NCI-H774 (cell line): ENCODE data around the gene MCC.

Experiments used
- DNase-seq: peaks from one replicate; lab custom pipeline; 2025; lab: John Stamatoyannopoulos, UW

MCC gene

DNA sequence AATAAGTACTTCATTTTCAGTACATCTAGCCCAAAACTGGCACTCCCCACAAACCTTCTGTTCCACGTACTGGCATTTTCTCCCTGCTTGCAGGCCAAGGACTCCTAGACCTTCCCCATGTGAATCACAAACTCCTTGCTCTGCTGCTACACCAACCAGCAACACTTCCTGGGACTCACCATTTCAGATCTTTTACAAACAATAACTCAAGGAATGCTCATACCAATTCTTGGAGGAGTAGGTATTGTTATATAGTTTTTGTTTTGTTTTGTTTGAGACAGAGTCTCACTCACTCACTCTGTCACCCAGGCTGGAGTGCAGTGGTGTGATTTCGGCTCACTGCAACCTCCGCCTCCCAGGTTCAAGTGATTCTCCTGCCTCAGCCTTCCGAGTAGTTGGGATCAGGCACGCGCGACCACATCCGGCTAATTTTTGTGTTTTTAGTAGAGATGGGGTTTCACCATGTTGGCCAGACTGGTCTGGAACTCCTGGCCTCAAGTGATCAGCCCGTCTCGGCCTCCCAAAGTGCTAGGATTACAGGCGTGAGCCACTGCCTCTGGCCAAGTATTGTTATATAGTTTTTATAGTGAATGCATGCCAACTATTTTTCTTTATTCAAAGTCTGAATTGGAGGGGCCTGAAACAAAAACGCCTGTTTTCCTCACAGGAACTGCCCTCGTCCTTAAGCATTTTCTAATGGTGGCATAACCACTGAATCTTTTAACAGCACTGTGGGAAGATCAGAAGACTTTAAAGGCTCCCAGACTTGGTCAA is 264.2 kb downstream of the MCC start:
- no peak for DNase-seq

DNA sequence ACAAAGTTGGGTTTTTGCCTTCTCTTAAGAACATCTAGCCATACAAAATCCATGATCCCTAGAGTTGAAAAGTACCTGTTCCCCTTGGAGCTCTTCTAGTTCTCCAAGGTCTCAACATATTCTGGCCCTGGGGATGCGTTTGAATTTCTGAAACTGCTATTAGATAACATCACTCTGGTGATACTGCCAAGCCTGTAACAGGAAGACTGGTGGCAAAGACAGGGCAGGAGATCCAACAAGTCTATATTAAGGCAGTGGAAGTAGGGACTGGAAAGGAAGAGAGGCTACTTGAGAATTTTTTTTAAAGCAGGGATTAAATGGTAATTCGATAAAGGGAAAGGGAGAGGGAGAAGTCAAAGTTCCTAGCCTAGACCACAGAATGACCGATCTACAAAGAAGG is 264.9 kb downstream of the MCC start:
- DNase-seq = no peak

DNA sequence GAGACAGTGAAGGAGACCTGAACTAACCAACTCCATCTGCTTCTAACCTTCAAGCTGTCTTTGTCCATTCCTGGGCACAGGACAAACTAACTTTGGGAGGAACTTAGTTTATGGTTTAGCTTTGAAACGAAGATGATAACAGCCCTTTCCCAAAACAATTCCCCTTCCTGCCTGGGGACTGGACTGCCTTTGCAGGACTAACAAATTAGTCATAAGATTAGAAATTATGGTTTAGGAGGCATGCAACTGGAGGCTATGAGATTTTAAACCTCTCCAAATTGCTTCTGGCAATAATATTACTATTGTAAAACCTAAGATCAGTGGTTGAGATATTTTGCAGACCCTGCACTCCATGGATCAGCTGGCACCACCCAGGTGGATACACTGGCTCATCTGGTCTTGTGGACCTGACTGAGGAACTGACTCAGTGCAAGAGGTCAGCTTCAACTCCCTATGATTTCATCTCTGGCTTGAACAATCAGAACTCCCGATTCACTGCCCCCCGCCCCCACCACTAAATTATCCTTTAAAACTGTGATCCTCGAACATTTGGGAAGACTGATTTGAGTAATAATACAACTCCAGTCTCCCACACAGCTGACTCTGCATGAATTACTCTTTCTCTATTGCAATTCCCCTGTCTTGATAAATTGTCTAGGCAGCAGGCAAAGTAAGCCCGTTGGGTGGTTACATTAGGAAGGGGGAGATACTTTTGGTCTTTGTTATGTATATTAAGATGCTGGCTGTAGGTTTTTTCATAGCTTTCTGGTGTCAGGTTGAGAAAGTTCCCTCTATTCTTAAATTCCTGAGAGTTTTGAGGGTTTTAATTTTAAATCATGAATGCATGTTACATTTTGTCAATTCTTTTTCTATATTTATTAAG is 266.7 kb downstream of the MCC start:
- no peak for DNase-seq

DNA sequence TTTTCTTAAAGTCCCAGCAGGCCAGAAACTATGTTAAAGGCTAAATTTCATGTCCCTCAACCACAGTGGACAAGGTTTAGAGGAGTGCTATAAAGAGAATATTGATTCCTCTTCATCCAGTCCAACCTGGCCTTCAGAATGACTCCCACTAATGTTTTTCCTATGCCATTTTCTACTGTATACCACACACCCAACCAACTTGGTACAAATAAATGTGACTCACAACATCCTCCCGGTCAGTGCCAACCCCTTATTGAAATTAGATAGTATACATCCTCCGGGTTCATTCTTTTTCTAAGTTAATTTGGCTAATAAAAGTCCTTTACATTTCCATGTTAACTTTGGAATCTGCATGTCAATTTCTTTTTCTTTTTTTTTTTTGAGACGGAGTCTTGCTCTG is 268.6 kb downstream of the MCC start:
- DNase-seq = no peak

GRCh38 chr5:113218906-113219517 is 269.2 kb downstream of the MCC start:
- DNase-seq = no peak

DNA sequence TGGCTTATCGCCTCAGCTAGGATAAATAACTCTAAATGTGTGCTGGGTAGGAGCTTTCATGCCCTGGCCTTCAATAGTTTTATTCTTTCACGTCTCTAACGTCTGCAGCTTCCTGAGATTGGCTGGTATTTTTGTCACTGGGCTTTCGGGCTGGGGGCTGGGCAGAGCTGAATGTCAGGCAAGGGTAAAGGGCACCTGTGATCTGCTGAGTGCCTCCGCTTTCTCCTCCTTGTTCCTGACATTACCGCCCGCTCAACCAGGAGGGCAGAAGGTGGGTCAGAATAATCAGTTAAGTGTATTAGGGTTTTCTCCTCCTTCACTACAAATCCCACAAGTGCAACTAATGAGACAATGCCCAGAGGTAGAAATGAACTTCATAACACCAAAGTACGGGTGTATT is 270.1 kb downstream of the MCC start:
- no peak for DNase-seq

DNA sequence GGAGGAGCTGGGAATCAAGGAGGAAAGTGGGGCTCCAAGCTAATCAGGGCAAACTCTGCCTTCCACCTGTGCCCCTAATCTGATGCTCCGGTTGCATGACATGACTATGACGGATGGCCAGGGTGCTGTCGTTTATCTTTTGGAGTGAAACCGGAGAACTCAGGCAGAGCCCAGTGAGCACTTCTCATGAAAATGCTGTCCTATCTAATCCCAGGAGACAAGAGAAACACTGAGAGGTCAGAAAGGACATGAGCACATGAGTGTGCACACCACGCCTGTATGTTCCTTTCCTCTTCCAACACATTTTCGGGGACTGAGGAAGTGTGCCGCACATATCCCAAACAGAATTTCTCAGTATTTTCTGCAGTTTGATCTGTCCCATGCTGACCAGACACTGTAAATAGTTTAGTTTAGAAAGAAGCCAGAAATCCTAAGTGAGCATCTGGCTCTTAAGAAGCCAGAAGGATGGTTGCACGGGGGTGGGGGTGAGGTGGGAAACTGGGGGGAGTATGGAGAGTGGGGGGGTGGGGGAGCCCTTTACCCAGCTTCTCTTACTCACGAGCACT is 270.6 kb downstream of the MCC start:
- DNase-seq = no peak

GRCh38 chr5:113216545-113216944 is 271.7 kb downstream of the MCC start:
- no peak for DNase-seq

- no peak for DNase-seq
Observed at GRCh38 chr5:113215401-113216060, 272.7 kb downstream of the MCC start.

GRCh38 chr5:113214606-113215323 is 273.5 kb downstream of the MCC start:
- no peak for DNase-seq

DNA sequence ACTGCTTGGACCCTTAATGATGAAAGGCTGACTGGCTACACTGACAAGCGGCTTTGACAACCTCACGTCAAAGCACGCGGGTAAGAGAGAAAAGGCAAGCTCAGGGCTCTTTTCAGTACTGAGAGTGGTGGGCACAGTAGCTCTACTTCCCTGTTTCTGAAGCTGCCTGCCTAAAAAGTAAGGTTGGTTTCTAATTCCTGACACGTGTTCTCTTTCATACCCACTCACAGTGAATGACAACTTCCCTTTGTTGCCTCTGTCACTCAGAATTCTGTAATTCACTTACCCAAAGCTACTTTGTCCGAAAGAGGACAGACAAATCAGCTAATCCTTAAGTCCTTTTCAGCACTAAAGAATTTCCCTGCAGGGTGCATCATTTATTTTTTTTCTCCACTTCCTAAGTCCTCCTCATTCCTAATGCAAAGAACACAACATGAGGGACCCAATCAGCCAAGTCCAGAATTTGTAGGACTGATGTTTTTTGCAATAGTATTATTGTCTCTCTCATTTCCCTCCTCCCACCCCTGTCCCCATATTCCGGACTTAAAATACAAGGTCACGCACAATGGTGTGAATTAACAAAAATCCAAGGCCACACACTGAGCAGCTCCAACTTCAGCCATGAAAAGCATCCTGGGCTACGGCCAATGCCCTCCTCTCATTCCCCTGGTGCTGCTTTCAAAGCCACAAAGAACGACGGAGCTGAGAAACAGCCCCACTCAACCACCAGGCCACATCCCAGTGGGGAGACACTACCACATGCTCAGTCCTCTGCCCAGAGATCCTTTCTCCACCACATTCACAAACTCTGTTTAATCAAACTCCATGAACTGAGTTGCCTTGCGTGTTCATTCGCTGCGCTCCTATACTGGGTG is 274.5 kb downstream of the MCC start:
- DNase-seq = no peak

- no peak for DNase-seq
Observed at GRCh38 chr5:113212244-113212920, 275.9 kb downstream of the MCC start.

- no peak for DNase-seq
Observed at GRCh38 chr5:113209498-113209897, 278.8 kb downstream of the MCC start.

DNA sequence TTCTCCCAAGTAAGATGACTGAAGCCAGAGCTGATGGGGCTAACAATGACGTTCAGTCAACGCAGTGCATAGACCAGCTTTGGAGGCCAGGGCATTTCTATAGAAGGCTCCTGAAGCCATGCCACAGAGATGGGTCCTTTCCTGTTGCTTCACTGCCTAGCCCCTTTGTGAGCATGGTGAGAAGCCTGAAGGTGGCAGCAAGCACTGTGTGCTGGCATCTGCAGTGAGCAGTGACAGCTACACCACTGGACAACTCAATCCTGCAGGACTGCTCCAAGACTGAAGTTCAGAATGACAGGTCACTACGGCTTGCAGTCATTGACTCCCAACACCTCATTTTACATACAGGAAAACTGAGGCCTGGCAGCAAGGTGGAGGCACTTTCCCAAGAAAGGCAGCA is 282.4 kb downstream of the MCC start:
- no peak for DNase-seq

DNA sequence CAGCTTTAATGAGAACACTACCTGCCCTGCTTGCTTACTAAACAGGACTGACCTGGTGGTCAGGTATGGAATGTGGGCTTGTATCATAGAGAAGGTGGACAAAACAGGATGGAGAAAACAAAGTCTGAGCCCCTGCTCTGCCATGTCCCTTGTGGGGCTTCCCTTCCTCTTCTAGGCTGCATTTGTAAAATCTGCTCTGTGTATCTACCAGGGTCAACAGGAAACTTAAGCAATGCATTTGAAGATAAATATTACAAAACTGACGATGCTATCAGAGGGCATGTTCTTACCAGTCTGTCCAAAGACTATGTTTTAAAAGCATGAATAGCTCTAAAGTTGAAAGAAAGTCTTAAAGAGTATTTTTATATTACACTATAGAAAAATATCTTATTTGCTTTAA is 282.9 kb downstream of the MCC start:
- DNase-seq = no peak

- no peak for DNase-seq
Observed at GRCh38 chr5:113204525-113205161, 283.6 kb downstream of the MCC start.

- DNase-seq = no peak
Observed at GRCh38 chr5:113203916-113204315, 284.3 kb downstream of the MCC start.

DNA sequence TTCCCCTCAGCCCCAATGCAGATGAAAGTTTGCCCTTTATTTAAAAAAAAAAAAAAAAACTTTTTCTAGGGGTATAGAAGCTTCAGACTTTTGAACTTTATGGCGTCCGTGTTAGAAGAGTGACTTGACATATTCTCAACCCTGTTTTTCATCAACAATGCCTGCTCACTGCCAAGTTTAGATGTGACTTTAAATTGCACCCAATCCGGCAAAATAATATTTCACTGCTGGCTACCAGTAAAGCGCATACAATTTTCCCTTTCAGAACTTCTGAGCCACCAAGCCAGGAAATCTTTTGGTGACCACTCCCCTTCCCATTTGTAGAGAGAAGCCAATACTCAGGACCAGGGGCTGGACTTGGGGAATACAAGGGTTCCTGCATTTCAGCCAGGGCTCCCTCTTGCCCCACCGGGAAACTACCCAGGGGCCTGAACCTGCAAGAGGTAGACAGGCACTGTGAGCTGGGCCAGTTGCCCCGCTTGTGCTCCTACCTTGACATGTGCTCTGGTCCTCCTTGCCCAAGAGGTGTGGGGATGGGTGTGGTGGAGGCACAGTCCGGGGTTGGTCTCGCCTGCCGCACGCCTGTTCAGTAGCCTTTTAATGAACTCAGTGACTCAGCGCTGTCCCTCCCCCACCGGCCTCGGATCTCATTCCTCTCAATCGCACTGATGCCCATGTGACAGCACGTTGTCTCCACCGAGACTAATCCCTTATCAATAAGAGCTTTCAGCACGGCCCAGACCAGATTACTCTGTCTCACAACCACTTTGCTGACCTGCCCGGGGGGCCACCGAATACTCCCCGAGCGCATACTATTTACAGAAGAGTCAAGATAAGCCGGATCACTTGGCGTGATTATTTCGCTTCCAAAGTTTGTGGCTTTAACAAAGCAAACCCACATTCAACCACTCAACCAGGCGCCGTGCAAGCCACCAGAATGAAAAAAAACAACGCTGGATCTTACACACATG is 285.2 kb downstream of the MCC start:
- DNase-seq = no peak
